GM21723 (cell line): ENCODE data around the gene C2orf66.

Experiments
- ATAC-seq: cut with Tn5 transposase; IDR thresholded peaks from one replicate; pipeline ENCODE4 v1.9.1; 2021; ENCODE audit warnings: mild to moderate bottlenecking, moderate library complexity; ENCODE audit not compliant: unreplicated experiment

Gene C2orf66

GRCh38 chr2:196767101-196767500, 42.1 kb downstream of the C2orf66 start:
- no peak for ATAC-seq

- ATAC-seq = no peak
Measured at GRCh38 chr2:196759378-196759706, 49.8 kb downstream of the C2orf66 start.

GRCh38 chr2:196758474-196759377, 50.4 kb downstream of the C2orf66 start:
- ATAC-seq = no peak
